GM10266 (cell line): ENCODE data around the gene PTGFRN.

ENCODE experiments used
- DNase-seq: peaks from one replicate; pipeline ENCODE4 v3.0.0; 2012; ENCODE audit errors: extremely low spot score
- CTCF ChIP-seq: IDR thresholded peaks from 2 replicates; pipeline ENCODE4 v1.5.1; 2012; ENCODE audit warnings: mild to moderate bottlenecking, low read depth; ENCODE audit not compliant: control insufficient read depth, insufficient read depth; ENCODE audit errors: missing control alignments

PTGFRN gene

GRCh38 chr1:116911779-116912469 is 2.2 kb downstream of the PTGFRN start:
- TF ChIP-seq CTCF, result no peak
- no peak for DNase-seq

- no peak for DNase-seq
- TF ChIP-seq CTCF, result no peak
These were observed 3.1 kb downstream of the PTGFRN start for GRCh38 chr1:116912846-116913245.

- no peak for DNase-seq
- no peak for TF ChIP-seq CTCF
These were observed 4.2 kb downstream of the PTGFRN start for GRCh38 chr1:116913941-116914340.

- no peak for TF ChIP-seq CTCF
- DNase-seq, result no peak
These were observed 5.0 kb downstream of the PTGFRN start for GRCh38 chr1:116914667-116915066.

GRCh38 chr1:116915086-116915661 is 5.5 kb downstream of the PTGFRN start:
- no peak for DNase-seq
- TF ChIP-seq CTCF, result no peak

- no peak for TF ChIP-seq CTCF
- no peak for DNase-seq
These were observed 6.3 kb downstream of the PTGFRN start for GRCh38 chr1:116916002-116916401.

- no peak for DNase-seq
- TF ChIP-seq CTCF, result no peak
These were observed 7.1 kb downstream of the PTGFRN start for GRCh38 chr1:116916533-116917445.
